HL-60 (cell line): ENCODE data around the gene GRK6.
A peak's percentile ranks its signal among the peaks of the same experiment; 100 is the strongest.

Source experiments
- DNase-seq, 2 experiments: peaks; one replicate each; pipeline ENCODE4 v3.0.0-alpha.2; 2010 to 2020; ENCODE audit warnings: low read depth in 1 of 2, low spot score in 1 of 2
- H3K27ac ChIP-seq: fragments of 250-450 bp; sonication (Bioruptor Pico); replicated peaks from 2 replicates; pipeline ENCODE4 v1.5.1; 2020; ENCODE audit warnings: mild to moderate bottlenecking, moderate library complexity
- H3K27me3 ChIP-seq: fragments of 250-450 bp; sonication (Bioruptor Pico); 2 replicates; pipeline ENCODE4 v1.5.1; 2021; ENCODE audit warnings: mild to moderate bottlenecking, moderate library complexity; ENCODE audit not compliant: insufficient read depth, poor library complexity, severe bottlenecking
- H3K4me3 ChIP-seq: replicated peaks from 2 replicates; pipeline ENCODE4 v1.5.1; 2011; ENCODE audit warnings: mild to moderate bottlenecking, control low read depth, low read length; ENCODE audit not compliant: insufficient read depth
- CTCF ChIP-seq: IDR thresholded peaks from one replicate; pipeline ENCODE4 v1.5.1; 2011; ENCODE audit warnings: low read length, control low read depth, inconsistent platforms; ENCODE audit not compliant: insufficient read depth
- GABPA ChIP-seq: IDR thresholded peaks from 2 replicates; pipeline ENCODE4 v1.6.1; 2012; ENCODE audit warnings: low read depth
- POLR2AphosphoS5 ChIP-seq: IDR thresholded peaks from 2 replicates; pipeline ENCODE4 v1.6.1; 2012; ENCODE audit warnings: low read depth
- SPI1 ChIP-seq: IDR thresholded peaks from 2 replicates; pipeline ENCODE4 v1.6.1; 2012; ENCODE audit warnings: low read depth, mild to moderate bottlenecking, borderline replicate concordance
- TF ChIP-seq, protein P1 (sequence below): IDR thresholded peaks from 2 replicates; pipeline ENCODE4 v1.6.1; 2012; ENCODE audit warnings: low read depth; ENCODE audit not compliant: insufficient replicate concordance

GRK6 gene

DNA sequence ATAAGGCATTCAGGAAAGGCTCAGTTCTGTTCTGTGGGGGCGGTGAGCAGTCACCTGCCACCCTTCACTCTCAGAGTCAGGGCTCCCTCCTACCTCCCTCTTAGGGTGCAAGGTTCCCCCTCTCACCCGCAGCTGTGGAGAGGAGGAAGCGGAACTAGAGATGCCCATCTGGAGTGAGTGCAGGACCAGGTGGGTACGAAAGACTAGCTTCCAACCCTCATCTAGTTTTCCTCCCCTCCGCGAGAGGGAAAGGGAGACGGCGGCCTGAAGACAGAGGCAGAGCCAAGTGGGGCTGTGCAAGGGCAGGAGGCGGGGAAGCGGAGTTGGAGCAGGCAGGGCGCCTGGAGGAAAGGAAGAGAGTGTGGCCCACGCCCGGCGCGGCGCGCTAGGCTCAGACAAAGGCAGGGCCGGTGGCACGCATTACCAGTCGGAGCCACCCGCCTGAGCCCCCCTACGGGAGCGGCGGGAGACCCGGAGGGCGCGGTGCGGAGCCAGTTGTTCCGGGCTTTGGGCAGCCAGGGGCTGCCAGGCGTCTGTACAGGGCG is 27.4 kb downstream of the GRK6 start:
- Histone ChIP-seq H3K4me3 (peak overlapping the region; percentile 75), H3K27me3 (no peaks in the 10 kb centered on the region), H3K27ac (peak overlapping the region; percentile 43)
- DNase-seq = peak; percentile 68 to 76
- TF ChIP-seq SPI1 (peak; percentile 30; the same call in 1 of the 2 replicates), CTCF (no peak), POLR2AphosphoS5 (peak; percentile 74), GABPA (no peak)

DNA sequence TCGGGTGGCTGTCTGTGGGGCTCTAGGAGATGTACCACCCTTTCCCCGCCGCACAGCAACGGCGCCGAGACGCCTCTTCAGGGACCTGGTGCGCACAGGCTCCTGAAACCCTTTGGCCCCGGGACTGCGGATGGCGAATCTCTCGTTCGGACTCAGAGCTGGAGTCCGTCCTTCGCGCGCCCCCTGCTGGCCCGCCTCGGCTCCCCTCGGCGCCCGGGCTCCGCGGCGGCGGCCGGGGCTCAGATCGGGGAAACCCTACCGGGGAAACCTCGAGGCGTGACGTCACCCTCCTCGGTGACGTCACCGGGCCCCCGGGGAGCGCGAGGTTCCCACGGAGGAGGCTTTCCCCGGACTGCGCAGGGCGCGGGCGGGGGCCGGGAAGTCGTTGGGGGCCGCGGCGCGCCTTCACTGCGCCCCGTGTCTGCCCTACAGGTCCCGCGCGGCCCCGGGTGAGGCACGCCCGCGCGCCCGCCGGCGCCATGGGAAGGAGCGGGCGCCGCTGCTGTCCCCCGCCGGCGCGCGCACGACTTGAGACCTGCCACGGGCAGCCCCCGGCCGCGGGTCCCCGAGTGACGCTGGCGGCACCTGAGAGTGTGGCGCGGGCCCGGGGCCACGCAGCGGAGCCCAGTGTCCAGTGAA is 28.0 kb downstream of the GRK6 start:
- peak; percentile 79 to 90 for DNase-seq
- peak overlapping the region; percentile 75 for H3K4me3 ChIP-seq
- H3K27ac ChIP-seq = peak overlapping the region; percentile 80
- no peaks in the 10 kb centered on the region for H3K27me3 ChIP-seq
- TF ChIP-seq CTCF = peak; percentile 70
- TF ChIP-seq GABPA = 0 out of 2 replicates have a peak, but pooled peaks have one; percentile 19
- TF ChIP-seq POLR2AphosphoS5 = no peak
- TF ChIP-seq, protein P1, sequence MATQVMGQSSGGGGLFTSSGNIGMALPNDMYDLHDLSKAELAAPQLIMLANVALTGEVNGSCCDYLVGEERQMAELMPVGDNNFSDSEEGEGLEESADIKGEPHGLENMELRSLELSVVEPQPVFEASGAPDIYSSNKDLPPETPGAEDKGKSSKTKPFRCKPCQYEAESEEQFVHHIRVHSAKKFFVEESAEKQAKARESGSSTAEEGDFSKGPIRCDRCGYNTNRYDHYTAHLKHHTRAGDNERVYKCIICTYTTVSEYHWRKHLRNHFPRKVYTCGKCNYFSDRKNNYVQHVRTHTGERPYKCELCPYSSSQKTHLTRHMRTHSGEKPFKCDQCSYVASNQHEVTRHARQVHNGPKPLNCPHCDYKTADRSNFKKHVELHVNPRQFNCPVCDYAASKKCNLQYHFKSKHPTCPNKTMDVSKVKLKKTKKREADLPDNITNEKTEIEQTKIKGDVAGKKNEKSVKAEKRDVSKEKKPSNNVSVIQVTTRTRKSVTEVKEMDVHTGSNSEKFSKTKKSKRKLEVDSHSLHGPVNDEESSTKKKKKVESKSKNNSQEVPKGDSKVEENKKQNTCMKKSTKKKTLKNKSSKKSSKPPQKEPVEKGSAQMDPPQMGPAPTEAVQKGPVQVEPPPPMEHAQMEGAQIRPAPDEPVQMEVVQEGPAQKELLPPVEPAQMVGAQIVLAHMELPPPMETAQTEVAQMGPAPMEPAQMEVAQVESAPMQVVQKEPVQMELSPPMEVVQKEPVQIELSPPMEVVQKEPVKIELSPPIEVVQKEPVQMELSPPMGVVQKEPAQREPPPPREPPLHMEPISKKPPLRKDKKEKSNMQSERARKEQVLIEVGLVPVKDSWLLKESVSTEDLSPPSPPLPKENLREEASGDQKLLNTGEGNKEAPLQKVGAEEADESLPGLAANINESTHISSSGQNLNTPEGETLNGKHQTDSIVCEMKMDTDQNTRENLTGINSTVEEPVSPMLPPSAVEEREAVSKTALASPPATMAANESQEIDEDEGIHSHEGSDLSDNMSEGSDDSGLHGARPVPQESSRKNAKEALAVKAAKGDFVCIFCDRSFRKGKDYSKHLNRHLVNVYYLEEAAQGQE = no peak

GRCh38 chr5:177455036-177455660 is 28.7 kb downstream of the GRK6 start:
- Histone ChIP-seq H3K4me3 (peak overlapping the region; percentile 75), H3K27ac (peak overlapping the region; percentile 80), H3K27me3 (no peaks in the 10 kb centered on the region)
- TF ChIP-seq POLR2AphosphoS5 (no peak; the same call in 1 of the 2 replicates), SPI1 (no peak), GABPA (peak; percentile 34; the same call in 1 of the 2 replicates), CTCF (peak; percentile 20)
- TF ChIP-seq, protein P1 = peak; percentile 30
- peak; percentile 83 to 86 for DNase-seq
